ENCODE results near the gene WDCP.

WDCP gene

GRCh38 chr2:24075915-24076848 lies 29.0 kb upstream of the WDCP start, which contains the start of gene SF3B6:
Gene SF3B6, minus strand, starts transcription at chr2:24076326. Its CDS starts 97 bp downstream, at chr2:24076229.
- peak; percentile 97 for ATAC-seq
- Mint-ChIP-seq H3K27ac (peak within 1 kb of the TSS; percentile 94), H3K9me3 (no peaks in the 10 kb centered on the region), H3K27me3 (no peaks in the 10 kb centered on the region), H3K4me1 (peaks cover 23% of the 10 kb centered on the region), H3K4me3 (peak within 1 kb of the TSS; percentile 97), H3K36me3 (peaks cover 14% of the 10 kb centered on the region)

GRCh38 chr2:24075259-24075658 lies 28.1 kb upstream of the WDCP start:
- Mint-ChIP-seq H3K4me1 (peaks cover 23% of the 10 kb centered on the region), H3K36me3 (peaks cover 12% of the 10 kb centered on the region), H3K27me3 (no peaks in the 10 kb centered on the region), H3K4me3 (peak overlapping the region; percentile 97), H3K27ac (peak overlapping the region; percentile 94), H3K9me3 (no peaks in the 10 kb centered on the region)
- no peak for ATAC-seq

GRCh38 chr2:24073816-24074215 lies 26.6 kb upstream of the WDCP start:
- Mint-ChIP-seq H3K27me3 (no peaks in the 10 kb centered on the region), H3K27ac (no peak overlapping the region), H3K36me3 (peaks cover 25% of the 10 kb centered on the region), H3K4me1 (peaks cover 23% of the 10 kb centered on the region), H3K4me3 (no peak overlapping the region), H3K9me3 (no peaks in the 10 kb centered on the region)
- ATAC-seq: no peak

- peaks cover 30% of the 10 kb centered on the region for H3K36me3 Mint-ChIP-seq
Measured at GRCh38 chr2:24072259-24072658, 25.1 kb upstream of the WDCP start.

GRCh38 chr2:24065341-24065740 lies 18.1 kb upstream of the WDCP start:
- Mint-ChIP-seq H3K9me3 (no peaks in the 10 kb centered on the region), H3K4me3 (no peak overlapping the region), H3K27me3 (no peaks in the 10 kb centered on the region), H3K36me3 (peaks cover 18% of the 10 kb centered on the region), H3K27ac (no peak overlapping the region), H3K4me1 (no peaks in the 10 kb centered on the region)
- ATAC-seq: no peak

More at GRCh38 chr2:24072259-24072658, 25.1 kb upstream of the WDCP start:
- H3K27ac Mint-ChIP-seq: no peak overlapping the region
- H3K9me3 Mint-ChIP-seq: no peaks in the 10 kb centered on the region
- no peak for ATAC-seq
- peaks cover 16% of the 10 kb centered on the region for H3K4me1 Mint-ChIP-seq
- no peaks in the 10 kb centered on the region for H3K27me3 Mint-ChIP-seq
- H3K4me3 Mint-ChIP-seq: no peak overlapping the region

- H3K27me3 Mint-ChIP-seq: no peaks in the 10 kb centered on the region
- H3K4me1 Mint-ChIP-seq: no peaks in the 10 kb centered on the region
- no peak overlapping the region for H3K27ac Mint-ChIP-seq
- H3K4me3 Mint-ChIP-seq: no peak overlapping the region
- H3K9me3 Mint-ChIP-seq: no peaks in the 10 kb centered on the region
- no peaks in the 10 kb centered on the region for H3K36me3 Mint-ChIP-seq
- no peak for ATAC-seq
Measured at GRCh38 chr2:24058564-24059271, 11.5 kb upstream of the WDCP start.

GRCh38 chr2:24055750-24056149 lies 8.6 kb upstream of the WDCP start:
- ATAC-seq: no peak
- H3K27me3 Mint-ChIP-seq: no peaks in the 10 kb centered on the region
- no peaks in the 10 kb centered on the region for H3K36me3 Mint-ChIP-seq
- no peak overlapping the region for H3K27ac Mint-ChIP-seq
- no peaks in the 10 kb centered on the region for H3K9me3 Mint-ChIP-seq
- H3K4me1 Mint-ChIP-seq: no peaks in the 10 kb centered on the region
- H3K4me3 Mint-ChIP-seq: no peak overlapping the region

- ATAC-seq: no peak
- Mint-ChIP-seq H3K27ac (no peak overlapping the region), H3K36me3 (no peaks in the 10 kb centered on the region), H3K9me3 (no peaks in the 10 kb centered on the region), H3K4me3 (no peak overlapping the region), H3K4me1 (no peaks in the 10 kb centered on the region), H3K27me3 (no peaks in the 10 kb centered on the region)
Measured at GRCh38 chr2:24054366-24055010, 7.3 kb upstream of the WDCP start.

GRCh38 chr2:24052951-24053350 lies 5.8 kb upstream of the WDCP start:
- Mint-ChIP-seq H3K27me3 (no peaks in the 10 kb centered on the region), H3K4me3 (no peak overlapping the region), H3K4me1 (no peaks in the 10 kb centered on the region)

GRCh38 chr2:24051833-24052232 lies 4.6 kb upstream of the WDCP start:
- H3K27ac Mint-ChIP-seq: no peak overlapping the region
- no peaks in the 10 kb centered on the region for H3K27me3 Mint-ChIP-seq
- ATAC-seq: no peak

More at GRCh38 chr2:24052951-24053350, 5.8 kb upstream of the WDCP start:
- Mint-ChIP-seq H3K27ac (no peak overlapping the region), H3K36me3 (no peaks in the 10 kb centered on the region), H3K9me3 (no peaks in the 10 kb centered on the region)
- ATAC-seq: no peak

GRCh38 chr2:24050041-24050979 lies 3.1 kb upstream of the WDCP start:
- peaks cover 21% of the 10 kb centered on the region for H3K4me1 Mint-ChIP-seq

More at GRCh38 chr2:24051833-24052232, 4.6 kb upstream of the WDCP start:
- Mint-ChIP-seq H3K9me3 (no peaks in the 10 kb centered on the region), H3K4me1 (peaks cover 10% of the 10 kb centered on the region), H3K4me3 (no peak overlapping the region), H3K36me3 (no peaks in the 10 kb centered on the region)

GRCh38 chr2:24049485-24050021 lies 2.4 kb upstream of the WDCP start, which contains the start of gene FKBP1B:
Gene FKBP1B, plus strand, starts transcription at chr2:24049741. Its CDS starts 109 bp downstream, at chr2:24049850.
- Mint-ChIP-seq H3K4me3 (peak within 1 kb of the TSS; percentile 40), H3K4me1 (peaks cover 27% of the 10 kb centered on the region), H3K27ac (no peak within 1 kb of the TSS), H3K27me3 (no peaks in the 10 kb centered on the region), H3K9me3 (no peaks in the 10 kb centered on the region), H3K36me3 (no peaks in the 10 kb centered on the region)
- peak; percentile 47 for ATAC-seq

More at GRCh38 chr2:24050041-24050979, 3.1 kb upstream of the WDCP start:
- H3K4me3 Mint-ChIP-seq: no peak overlapping the region
- no peaks in the 10 kb centered on the region for H3K36me3 Mint-ChIP-seq
- H3K27me3 Mint-ChIP-seq: no peaks in the 10 kb centered on the region
- no peaks in the 10 kb centered on the region for H3K9me3 Mint-ChIP-seq
- no peak overlapping the region for H3K27ac Mint-ChIP-seq
- ATAC-seq: no peak

- Mint-ChIP-seq H3K4me3 (peak overlapping the region; percentile 40), H3K36me3 (no peaks in the 10 kb centered on the region), H3K9me3 (no peaks in the 10 kb centered on the region), H3K27me3 (no peaks in the 10 kb centered on the region), H3K4me1 (peaks cover 27% of the 10 kb centered on the region), H3K27ac (no peak overlapping the region)
- no peak for ATAC-seq
Measured at GRCh38 chr2:24048769-24049484, 1.7 kb upstream of the WDCP start.

All from stimulated activated memory B cell treated with anti-CD40 and anti-IgM and Interleukin-4, amounts not matched to agents 10 μg/mL and 1 μg/mL and 100 μg/mL, for 72 hours (primary cell).